Loucy (cell line): Measurements from ENCODE around the gene SDCBP2.

Experiments used
- H2AFZ ChIP-seq: fragments of 200-600 bp; sonication (generic); 2 replicates; pipeline ENCODE4 v1.6.0; 2016; ENCODE audit warnings: antibody characterized with exemption, mild to moderate bottlenecking, low read length, moderate library complexity
- H3F3A ChIP-seq: fragments of 200-600 bp; 2 replicates; pipeline ENCODE4 v1.6.0; 2016; ENCODE audit warnings: antibody characterized with exemption, low read depth, mild to moderate bottlenecking
- H3K27me3 ChIP-seq: fragments of 200-600 bp; sonication (generic); 2 replicates; pipeline ENCODE4 v1.6.1; 2014; ENCODE audit warnings: low read length, mild to moderate bottlenecking; ENCODE audit not compliant: insufficient read depth, poor library complexity, severe bottlenecking
- H3K36me3 ChIP-seq: fragments of 200-600 bp; sonication (generic); 2 replicates; pipeline ENCODE4 v1.6.1; 2016; ENCODE audit warnings: low read length; ENCODE audit not compliant: insufficient read depth
- H3K4me1 ChIP-seq: fragments of 200-600 bp; sonication (generic); 2 replicates; pipeline ENCODE4 v1.5.1; 2014; ENCODE audit warnings: low read length, mild to moderate bottlenecking; ENCODE audit not compliant: insufficient read depth, poor library complexity, severe bottlenecking
- H3K4me2 ChIP-seq: fragments of 200-600 bp; sonication (generic); 2 replicates; pipeline ENCODE4 v1.6.0; 2014; ENCODE audit warnings: antibody characterized with exemption, low read length, low read depth, mild to moderate bottlenecking; ENCODE audit not compliant: poor library complexity, severe bottlenecking
- H3K4me3 ChIP-seq: fragments of 200-600 bp; sonication (generic); 2 replicates; pipeline ENCODE4 v1.5.1; 2014; ENCODE audit warnings: low read length, mild to moderate bottlenecking, mixed read lengths; ENCODE audit not compliant: poor library complexity, severe bottlenecking
- H3K79me2 ChIP-seq: fragments of 200-600 bp; sonication (generic); 2 replicates; pipeline ENCODE4 v1.6.1; 2014; ENCODE audit warnings: low read length; ENCODE audit not compliant: insufficient read depth
- H3K9ac ChIP-seq: fragments of 200-600 bp; sonication (generic); 2 replicates; pipeline ENCODE4 v1.6.0; 2014; ENCODE audit warnings: mild to moderate bottlenecking, low read depth, low read length, moderate library complexity; ENCODE audit not compliant: poor library complexity, severe bottlenecking
- H3K9me2 ChIP-seq: fragments of 200-600 bp; sonication (generic); replicated peaks from 2 replicates; pipeline ENCODE4 v1.6.1; 2016; ENCODE audit warnings: low read depth, low read length, mixed read lengths
- H3K9me3 ChIP-seq: fragments of 200-600 bp; sonication (generic); 2 replicates; pipeline ENCODE4 v1.6.1; 2014; ENCODE audit warnings: mild to moderate bottlenecking, antibody characterized with exemption, low read length, low read depth; ENCODE audit not compliant: insufficient read depth
- H4K20me1 ChIP-seq: fragments of 200-600 bp; sonication (generic); 2 replicates; pipeline ENCODE4 v1.6.0; 2014; ENCODE audit warnings: antibody characterized with exemption, low read length, mild to moderate bottlenecking; ENCODE audit not compliant: insufficient read depth, poor library complexity, severe bottlenecking
- CTCF ChIP-seq: fragments of 200-600 bp; sonication (generic); conservative IDR thresholded peaks from 2 replicates; pipeline ENCODE4 v1.5.1; 2014; ENCODE audit warnings: mild to moderate bottlenecking, antibody characterized with exemption, low read length
- EZH2phosphoT487 ChIP-seq: fragments of 200-600 bp; IDR thresholded peaks from 2 replicates; pipeline ENCODE4 v1.6.1; 2018; ENCODE audit warnings: antibody characterized with exemption, mild to moderate bottlenecking, moderate library complexity, borderline replicate concordance

Gene SDCBP2

GRCh38 chr20:1287787-1288569, 41.0 kb downstream of the SDCBP2 start:
- Histone ChIP-seq H3K4me2 (no peak overlapping the region), H3K4me1 (no peaks in the 10 kb centered on the region), H2AFZ (no peak overlapping the region), H4K20me1 (no peaks in the 10 kb centered on the region), H3K79me2 (no peaks in the 10 kb centered on the region), H3F3A (no peaks in the 10 kb centered on the region), H3K4me3 (no peak overlapping the region), H3K9ac (no peak overlapping the region), H3K9me2 (no peaks in the 10 kb centered on the region), H3K9me3 (no peaks in the 10 kb centered on the region), H3K27me3 (no peaks in the 10 kb centered on the region), H3K36me3 (no peaks in the 10 kb centered on the region)
- TF ChIP-seq CTCF (no peak), EZH2phosphoT487 (no peak)

- no peak for TF ChIP-seq EZH2phosphoT487
- TF ChIP-seq CTCF = no peak
- Histone ChIP-seq H3K4me3 (no peak overlapping the region), H2AFZ (no peak overlapping the region), H3F3A (no peaks in the 10 kb centered on the region), H3K9me2 (no peaks in the 10 kb centered on the region), H3K4me1 (no peaks in the 10 kb centered on the region), H4K20me1 (no peaks in the 10 kb centered on the region), H3K9ac (no peak overlapping the region), H3K4me2 (no peak overlapping the region), H3K9me3 (no peaks in the 10 kb centered on the region), H3K36me3 (no peaks in the 10 kb centered on the region), H3K27me3 (no peaks in the 10 kb centered on the region), H3K79me2 (no peaks in the 10 kb centered on the region)
Measured at GRCh38 chr20:1287306-1287705, 41.6 kb downstream of the SDCBP2 start.

- no peaks in the 10 kb centered on the region for H3F3A ChIP-seq
- no peaks in the 10 kb centered on the region for H3K9me2 ChIP-seq
- no peak overlapping the region for H3K9ac ChIP-seq
- no peaks in the 10 kb centered on the region for H3K4me1 ChIP-seq
- no peaks in the 10 kb centered on the region for H3K9me3 ChIP-seq
- no peaks in the 10 kb centered on the region for H3K27me3 ChIP-seq
- no peak overlapping the region for H3K4me3 ChIP-seq
- no peak overlapping the region for H3K4me2 ChIP-seq
- no peak for TF ChIP-seq EZH2phosphoT487
- no peaks in the 10 kb centered on the region for H3K79me2 ChIP-seq
- H3K36me3 ChIP-seq = no peaks in the 10 kb centered on the region
- H4K20me1 ChIP-seq = no peaks in the 10 kb centered on the region
- no peak overlapping the region for H2AFZ ChIP-seq
Measured at GRCh38 chr20:1286267-1287024, 42.5 kb downstream of the SDCBP2 start.
